Fibroblast of mammary gland (primary cell): ENCODE results near the gene SRGAP3.
A peak's percentile ranks its signal among the peaks of the same experiment; 100 is the strongest.

ENCODE experiments used
- DNase-seq: peaks from one replicate; pipeline ENCODE4 v3.0.0-alpha.2; 2010; ENCODE audit warnings: low read depth
- H3K4me3 ChIP-seq: 2 replicates; pipeline ENCODE4 v1.5.1; 2011; ENCODE audit warnings: low read depth, mild to moderate bottlenecking, low read length, moderate library complexity; ENCODE audit not compliant: control insufficient read depth
- TF ChIP-seq, protein P1 (sequence below): conservative IDR thresholded peaks from 2 replicates; pipeline ENCODE4 v1.5.1; 2011; ENCODE audit warnings: low read depth, low read length, inconsistent platforms; ENCODE audit not compliant: control insufficient read depth, insufficient read depth

The SRGAP3 gene

DNA sequence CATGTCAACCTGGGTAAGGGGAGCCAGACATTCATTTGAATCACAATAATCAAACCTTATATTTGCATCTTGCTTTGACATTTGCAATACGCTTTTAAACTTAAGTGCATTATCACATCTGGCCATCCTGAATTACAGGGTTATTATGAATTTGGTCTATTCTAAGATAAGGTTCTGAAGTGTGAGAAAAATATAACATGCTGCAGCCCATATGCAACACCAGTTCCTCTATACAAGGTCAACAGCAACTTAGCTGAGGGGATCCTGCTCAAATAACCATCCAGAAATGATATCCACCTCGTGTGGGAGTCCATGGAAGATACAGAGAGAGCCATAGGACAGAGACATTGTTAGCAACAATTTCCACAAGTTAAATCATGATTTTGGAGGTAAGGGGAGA is 213.5 kb downstream of the SRGAP3 start:
- H3K4me3 ChIP-seq, result no peak overlapping the region
- TF ChIP-seq, protein P1, sequence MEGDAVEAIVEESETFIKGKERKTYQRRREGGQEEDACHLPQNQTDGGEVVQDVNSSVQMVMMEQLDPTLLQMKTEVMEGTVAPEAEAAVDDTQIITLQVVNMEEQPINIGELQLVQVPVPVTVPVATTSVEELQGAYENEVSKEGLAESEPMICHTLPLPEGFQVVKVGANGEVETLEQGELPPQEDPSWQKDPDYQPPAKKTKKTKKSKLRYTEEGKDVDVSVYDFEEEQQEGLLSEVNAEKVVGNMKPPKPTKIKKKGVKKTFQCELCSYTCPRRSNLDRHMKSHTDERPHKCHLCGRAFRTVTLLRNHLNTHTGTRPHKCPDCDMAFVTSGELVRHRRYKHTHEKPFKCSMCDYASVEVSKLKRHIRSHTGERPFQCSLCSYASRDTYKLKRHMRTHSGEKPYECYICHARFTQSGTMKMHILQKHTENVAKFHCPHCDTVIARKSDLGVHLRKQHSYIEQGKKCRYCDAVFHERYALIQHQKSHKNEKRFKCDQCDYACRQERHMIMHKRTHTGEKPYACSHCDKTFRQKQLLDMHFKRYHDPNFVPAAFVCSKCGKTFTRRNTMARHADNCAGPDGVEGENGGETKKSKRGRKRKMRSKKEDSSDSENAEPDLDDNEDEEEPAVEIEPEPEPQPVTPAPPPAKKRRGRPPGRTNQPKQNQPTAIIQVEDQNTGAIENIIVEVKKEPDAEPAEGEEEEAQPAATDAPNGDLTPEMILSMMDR, result no peak
- DNase-seq, result no peak

DNA sequence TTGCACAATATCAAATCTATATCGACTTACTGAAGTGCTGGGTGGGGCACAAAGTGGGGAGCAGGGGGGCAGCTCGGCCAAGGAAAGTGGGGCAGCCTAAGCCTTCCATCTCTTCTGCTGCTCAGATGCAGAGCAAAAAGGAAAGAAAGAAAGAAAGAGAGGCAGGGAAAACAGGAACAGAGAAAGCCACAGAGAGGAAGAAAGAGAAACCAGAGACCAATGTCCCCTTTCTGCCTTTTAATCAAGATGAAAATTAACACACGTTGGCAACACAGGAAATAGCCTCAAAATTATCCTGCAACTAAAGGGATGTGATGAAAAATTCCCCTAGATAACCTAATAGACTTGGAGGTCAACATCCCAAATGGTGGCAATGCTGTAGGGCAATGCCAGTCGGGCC is 214.0 kb downstream of the SRGAP3 start:
- TF ChIP-seq, protein P1, result no peak

DNA sequence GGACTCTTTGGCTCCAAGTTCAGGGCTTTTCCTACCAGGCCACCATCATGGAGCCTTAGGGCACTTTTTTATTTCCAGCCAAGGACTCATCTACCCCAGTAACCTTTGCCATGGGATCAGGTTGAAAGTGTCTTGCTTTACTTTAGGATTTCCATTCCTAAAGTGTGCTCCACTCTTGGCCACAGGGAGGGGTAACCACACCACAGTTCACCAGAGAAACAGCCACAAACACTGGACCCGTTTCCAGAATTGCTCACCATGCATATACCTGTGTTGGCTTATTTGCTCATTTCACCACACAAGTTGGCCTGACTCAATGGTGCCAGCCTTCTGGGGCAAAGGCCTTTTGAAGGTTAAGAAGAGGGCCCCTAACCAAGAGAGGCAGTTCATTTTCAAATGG is 215.6 kb downstream of the SRGAP3 start:
- H3K4me3 ChIP-seq, result no peak overlapping the region
- TF ChIP-seq, protein P1, result peak; percentile 6
- no peak for DNase-seq

More for the DNA sequence above, 214.0 kb downstream of the SRGAP3 start:
- DNase-seq, result no peak
- no peak overlapping the region for H3K4me3 ChIP-seq

DNA sequence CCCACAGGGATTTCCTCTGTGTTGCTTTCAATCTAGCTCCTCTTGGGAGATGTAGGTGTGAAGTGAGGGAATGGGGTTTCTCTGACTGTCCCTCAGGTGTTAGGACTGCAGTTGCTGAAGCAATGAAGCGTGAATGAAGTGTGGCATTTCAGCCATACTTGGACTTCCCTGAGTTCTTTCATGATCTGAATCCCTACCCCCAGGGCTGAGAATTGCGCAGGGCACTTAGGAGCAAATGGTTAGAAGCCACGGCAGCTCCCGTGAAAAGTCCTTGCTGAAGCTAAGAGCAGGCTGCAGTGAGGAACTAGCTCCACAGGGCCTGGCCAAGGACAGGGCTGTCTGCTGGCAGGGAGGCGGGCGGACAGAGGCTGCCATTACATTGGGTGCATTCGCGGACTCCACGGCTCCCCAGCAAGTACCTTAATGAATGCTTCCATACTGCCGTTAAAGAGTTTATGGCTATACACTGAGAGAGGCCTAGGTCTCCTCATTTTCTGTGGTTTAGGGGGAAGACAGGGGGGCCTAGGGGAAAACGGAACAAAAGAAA is 217.1 kb downstream of the SRGAP3 start:
- TF ChIP-seq, protein P1, result no peak
- DNase-seq, result no peak
- no peak overlapping the region for H3K4me3 ChIP-seq

- DNase-seq, result no peak
- no peak overlapping the region for H3K4me3 ChIP-seq
- TF ChIP-seq, protein P1, result no peak
These were observed 219.4 kb downstream of the SRGAP3 start for GRCh38 chr3:9030034-9030433.

GRCh38 chr3:9028134-9028533 is 221.3 kb downstream of the SRGAP3 start:
- no peak overlapping the region for H3K4me3 ChIP-seq
- DNase-seq, result peak; percentile 63
- TF ChIP-seq, protein P1, result no peak
